CD14-positive monocyte (primary cell): ENCODE results near the gene ANKRD13B. TPM values are rescaled to one million over a fixed set of nuclear protein-coding genes. Genes with fewer than 3 reads are reported as not detected.

Experiments
- DNase-seq, 3 donors: peaks; one replicate each; pipeline ENCODE4 v3.0.0-alpha.2; 2011 to 2022
- H2AFZ ChIP-seq: 2 replicates; pipeline ENCODE4 v1.6.0; 2012; ENCODE audit warnings: mild to moderate bottlenecking, low read depth, low read length, inconsistent platforms; ENCODE audit not compliant: insufficient read depth, poor library complexity, severe bottlenecking
- H3K27ac ChIP-seq, 2 donors: 1 replicate in 1 of 2; 2 replicates in 1 of 2; pipeline ENCODE4 v1.5.1; 2012 to 2013; ENCODE audit warnings: low read length in 2 of 2, control low read depth in 1 of 2, inconsistent platforms in 1 of 2, low read depth in 1 of 2, mild to moderate bottlenecking in 1 of 2
- H3K27me3 ChIP-seq, 2 donors: one replicate each; pipeline versions ENCODE4 v1.6.0 to v1.6.1; 2011 to 2013; ENCODE audit warnings: low read length in 2 of 2; ENCODE audit not compliant: control insufficient read depth in 2 of 2, insufficient read depth in 2 of 2
- H3K36me3 ChIP-seq, 2 donors: replicated peaks in 1 of 2; 1 replicate in 1 of 2; 2 replicates in 1 of 2; pipeline versions ENCODE4 v1.5.1 to v1.6.1; 2012 to 2013; ENCODE audit warnings: low read length in 2 of 2, control low read depth in 1 of 2, inconsistent platforms in 1 of 2, mild to moderate bottlenecking in 1 of 2; ENCODE audit not compliant: insufficient read depth in 2 of 2, control insufficient read depth in 1 of 2
- H3K4me1 ChIP-seq, 2 donors: 1 replicate in 1 of 2; 2 replicates in 1 of 2; pipeline versions ENCODE4 v1.5.1 to v1.6.1; 2012 to 2013; ENCODE audit warnings: low read length in 2 of 2, control low read depth in 1 of 2, inconsistent platforms in 1 of 2, mild to moderate bottlenecking in 1 of 2, moderate library complexity in 1 of 2; ENCODE audit not compliant: insufficient read depth in 2 of 2, control insufficient read depth in 1 of 2
- H3K4me2 ChIP-seq: replicated peaks from 2 replicates; pipeline ENCODE3; 2012; ENCODE audit warnings: low read length, moderate library complexity, mild to moderate bottlenecking; ENCODE audit not compliant: poor library complexity, severe bottlenecking; ENCODE audit errors: extremely low read depth
- H3K4me3 ChIP-seq, 3 experiments: fragments of 200-600 bp in 1 of 3; sonication (generic) in 1 of 3; replicated peaks in 1 of 3; 1 replicate in 2 of 3; 2 replicates in 1 of 3; pipeline ENCODE4 v1.5.1; 2011 to 2013; ENCODE audit warnings: low read length in 3 of 3, mild to moderate bottlenecking in 3 of 3, control low read depth in 2 of 3, low read depth in 2 of 3, inconsistent platforms in 1 of 3, moderate library complexity in 1 of 3
- H3K79me2 ChIP-seq: 2 replicates; pipeline ENCODE4 v1.6.0; 2012; ENCODE audit warnings: mild to moderate bottlenecking, control low read depth, inconsistent platforms, low read length, moderate library complexity; ENCODE audit not compliant: insufficient read depth
- H3K9ac ChIP-seq: 2 replicates; pipeline ENCODE4 v1.6.0; 2017; ENCODE audit warnings: low read length, mild to moderate bottlenecking; ENCODE audit not compliant: insufficient read depth, poor library complexity, severe bottlenecking
- H3K9me3 ChIP-seq, 2 donors: replicated peaks in 1 of 2; 1 replicate in 1 of 2; 2 replicates in 1 of 2; pipeline versions ENCODE4 v1.5.1 to v1.6.1; 2012 to 2013; ENCODE audit warnings: low read length in 2 of 2, control low read depth in 1 of 2; ENCODE audit not compliant: control insufficient read depth in 1 of 2, insufficient read depth in 1 of 2
- H4K20me1 ChIP-seq: 2 replicates; pipeline ENCODE4 v1.6.0; 2012; ENCODE audit warnings: mild to moderate bottlenecking, low read length, control low read depth, moderate library complexity; ENCODE audit not compliant: insufficient read depth
- H3K27ac Mint-ChIP-seq, 7 donors: one replicate each; pipeline ENCODE4 v1.8.0; 2020; ENCODE audit warnings: mild to moderate bottlenecking in 7 of 7, mixed read lengths in 7 of 7, moderate library complexity in 6 of 7, inconsistent platforms in 2 of 7
- H3K27me3 Mint-ChIP-seq, 3 donors: one replicate each; pipeline ENCODE4 v1.8.0; 2021 to 2022; ENCODE audit warnings: low read depth in 3 of 3, mild to moderate bottlenecking in 3 of 3, mixed read lengths in 3 of 3, moderate library complexity in 3 of 3, inconsistent platforms in 1 of 3
- H3K36me3 Mint-ChIP-seq, 2 donors: one replicate each; pipeline ENCODE4 v1.8.0; 2020; ENCODE audit warnings: mixed read lengths in 2 of 2, inconsistent platforms in 1 of 2, mild to moderate bottlenecking in 1 of 2
- H3K4me1 Mint-ChIP-seq: one replicate; pipeline ENCODE4 v1.8.0; 2020; ENCODE audit warnings: mild to moderate bottlenecking, mixed read lengths
- H3K4me3 Mint-ChIP-seq, 2 donors: one replicate each; pipeline ENCODE4 v1.8.0; 2020; ENCODE audit warnings: mild to moderate bottlenecking in 2 of 2, mixed read lengths in 2 of 2, moderate library complexity in 1 of 2
- H3K9me3 Mint-ChIP-seq, 7 donors: one replicate each; pipeline ENCODE4 v1.8.0; 2020 to 2022; ENCODE audit warnings: mixed read lengths in 7 of 7, mild to moderate bottlenecking in 6 of 7, moderate library complexity in 6 of 7, inconsistent platforms in 2 of 7
- CTCF ChIP-seq: fragments of 200-600 bp; IDR thresholded peaks from one replicate; pipeline ENCODE4 v1.8.0; 2022; ENCODE audit warnings: antibody characterized with exemption, mild to moderate bottlenecking
- WGBS: methylation state at CpG from one replicate; pipeline ENCODE4 v1.1.5; 2013; ENCODE audit warnings: missing lambda C conversion rate; ENCODE audit not compliant: insufficient coverage; 5-methylcytosine and 5-hydroxymethylcytosine counted together
- intact Hi-C, 2 donors: fragments of 100-400 bp; cut with micrococcal nuclease; formaldehyde crosslinking; loops; one replicate each; pipeline versions ENCODE4 v1.15.0 to v1.15.1; 2023
- polyA plus RNA-seq, 3 donors: library from polyadenylated mRNA; depleted of rRNA in 1 of 3; unstranded in 2 of 3; stranded (reverse) in 1 of 3; fragments of 300-500 nt in 2 of 3; fragments of >200 nt in 1 of 3; fragmentation: Illumina TruSeq in 2 of 3; gene quantifications; 1 replicate in 2 of 3; 2 replicates in 1 of 3; pipeline ENCODE4 v1.2.3, GENCODE V29; 2012 to 2021

ANKRD13B gene
- polyA plus RNA-seq, 3 donors, result 0.37 TPM; not detected in 2

GRCh38 chr17:29573871-29574731, 18.8 kb upstream of the ANKRD13B start:
- intact Hi-C loops, result no loop called here
- Histone ChIP-seq H4K20me1 (peaks cover 30% of the 10 kb centered on the region), H3K4me1 (peaks cover 4 to 17% of the 10 kb centered on the region in 2 donors), H3K9me3 (no peaks in the 10 kb centered on the region), H3K4me3 (no peak overlapping the region), H3K79me2 (peaks cover 13% of the 10 kb centered on the region), H3K36me3 (peaks cover 56 to 61% of the 10 kb centered on the region in 2 donors), H3K4me2 (no peak overlapping the region), H3K27me3 (no peaks in the 10 kb centered on the region), H2AFZ (no peak overlapping the region), H3K27ac (no peak overlapping the region), H3K9ac (no peak overlapping the region)
- 91% methylated on average over 4 of the region's 14 CpGs for WGBS
- Mint-ChIP-seq H3K9me3 (no peaks in the 10 kb centered on the region), H3K36me3 (peaks cover 49 to 71% of the 10 kb centered on the region in 2 donors), H3K27ac (peak overlapping the region in 3 of 7 donors; percentile 38 to 48 (median 40)), H3K4me3 (no peak overlapping the region), H3K4me1 (peaks cover 13% of the 10 kb centered on the region), H3K27me3 (peaks cover 0 to 2% (median 2%) of the 10 kb centered on the region in 3 donors)
- DNase-seq, result peak in 1 of 3 donors; percentile 3
- no peak for TF ChIP-seq CTCF

GRCh38 chr17:29574732-29575510, 18.0 kb upstream of the ANKRD13B start:
- peaks cover 0 to 10% of the 10 kb centered on the region in 2 donors for H3K4me1 ChIP-seq
- no peak overlapping the region for H3K4me3 ChIP-seq
- no peak for DNase-seq
- H3K36me3 ChIP-seq, result peaks cover 64 to 69% of the 10 kb centered on the region in 2 donors
- H3K9me3 Mint-ChIP-seq, result no peaks in the 10 kb centered on the region
- intact Hi-C loops, result no loop called here
- peaks cover 7% of the 10 kb centered on the region for H3K79me2 ChIP-seq
- no peak overlapping the region for H2AFZ ChIP-seq
- TF ChIP-seq CTCF, result no peak
- no peaks in the 10 kb centered on the region for H3K9me3 ChIP-seq
- H4K20me1 ChIP-seq, result peaks cover 32% of the 10 kb centered on the region
- H3K27ac ChIP-seq, result no peak overlapping the region
- H3K36me3 Mint-ChIP-seq, result peaks cover 57 to 79% of the 10 kb centered on the region in 2 donors
- no peak overlapping the region for H3K4me2 ChIP-seq
- 93% methylated on average over 14 of the region's 17 CpGs for WGBS
- no peak overlapping the region for H3K4me3 Mint-ChIP-seq
- H3K9ac ChIP-seq, result no peak overlapping the region
- H3K27ac Mint-ChIP-seq, result peak overlapping the region in 4 of 7 donors; percentile 38 to 48 (median 44)
- H3K4me1 Mint-ChIP-seq, result peaks cover 7% of the 10 kb centered on the region
- no peaks in the 10 kb centered on the region for H3K27me3 ChIP-seq
- peaks cover 0 to 2% (median 0%) of the 10 kb centered on the region in 3 donors for H3K27me3 Mint-ChIP-seq
